ENCODE measurements around the gene MICU1.
"Not testable (repeated sequence)": the region's sequence is repeated elsewhere in the genome, so short reads cannot be mapped to it uniquely, and the experiment has no call there.

The MICU1 gene

DNA sequence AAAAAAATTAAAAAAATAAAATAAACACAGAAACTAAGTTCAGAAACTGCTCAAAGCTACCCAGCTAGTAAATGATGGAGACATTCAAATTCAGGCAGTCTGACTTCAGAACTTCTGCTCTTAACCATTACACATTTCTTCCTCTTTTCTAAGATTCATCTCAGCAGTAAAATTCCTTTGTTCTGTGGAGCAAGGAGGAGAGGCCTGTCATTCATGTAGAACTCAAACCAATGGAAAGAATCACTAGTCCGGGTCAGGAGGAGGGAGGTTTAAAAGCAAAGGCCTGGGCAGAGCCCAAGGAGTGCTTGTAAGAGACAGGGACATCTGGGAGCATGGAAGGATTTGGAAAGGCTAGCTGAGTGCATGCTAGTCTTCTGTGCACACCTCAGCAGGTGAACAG, 233.3 kb downstream of the MICU1 start:
- no peak for DNase-seq (ENCODE audit: low read depth in 1 of 2, low spot score in 1 of 2)

DNA sequence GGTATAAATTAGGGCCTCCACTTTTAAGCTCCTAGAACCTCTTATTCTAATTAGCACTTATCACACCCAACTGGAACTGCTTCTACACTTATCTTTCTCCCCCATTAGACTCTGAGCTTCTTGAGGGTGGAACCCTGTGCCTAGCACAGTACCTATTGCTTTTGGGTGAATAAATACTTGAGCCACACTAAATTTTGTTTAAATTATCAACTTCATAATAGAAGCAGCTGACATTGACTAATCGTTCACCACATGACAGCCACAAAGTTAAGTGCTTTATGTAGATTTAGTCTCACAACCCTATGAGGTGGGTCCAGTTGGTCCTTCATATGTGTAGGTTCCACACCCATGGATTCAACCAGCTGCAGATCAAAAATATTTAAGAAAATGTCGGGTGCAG, 235.1 kb downstream of the MICU1 start:
- DNase-seq (ENCODE audit: low read depth in 1 of 2, low spot score in 1 of 2), result no peak

DNA sequence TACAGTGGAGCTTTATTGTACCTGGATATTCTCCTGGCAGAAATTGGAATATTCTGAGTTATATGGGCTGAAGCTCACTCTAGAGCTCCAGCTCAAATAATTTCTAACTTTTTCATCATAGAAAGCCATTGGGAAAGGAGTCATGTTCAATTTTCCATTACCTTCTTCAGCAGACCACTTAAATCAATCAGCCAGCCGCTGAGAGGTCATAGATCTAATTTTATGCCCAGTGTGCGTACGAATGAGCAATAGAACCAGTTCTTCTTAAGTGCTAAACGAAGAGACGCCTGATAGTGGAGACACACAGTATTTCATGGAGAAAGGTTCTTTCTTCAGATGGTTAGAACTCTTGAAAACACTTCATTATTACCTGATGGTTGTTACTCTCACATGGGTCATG, 236.2 kb downstream of the MICU1 start:
- no peak for DNase-seq (ENCODE audit: low read depth in 1 of 2, low spot score in 1 of 2)

- no peak for DNase-seq (ENCODE audit: low read depth in 1 of 2, low spot score in 1 of 2)
These were observed 236.9 kb downstream of the MICU1 start for GRCh38 chr10:72389014-72389413.

GRCh38 chr10:72388062-72388461, 237.8 kb downstream of the MICU1 start:
- no peak for DNase-seq (ENCODE audit: low read depth in 1 of 2, low spot score in 1 of 2)

DNA sequence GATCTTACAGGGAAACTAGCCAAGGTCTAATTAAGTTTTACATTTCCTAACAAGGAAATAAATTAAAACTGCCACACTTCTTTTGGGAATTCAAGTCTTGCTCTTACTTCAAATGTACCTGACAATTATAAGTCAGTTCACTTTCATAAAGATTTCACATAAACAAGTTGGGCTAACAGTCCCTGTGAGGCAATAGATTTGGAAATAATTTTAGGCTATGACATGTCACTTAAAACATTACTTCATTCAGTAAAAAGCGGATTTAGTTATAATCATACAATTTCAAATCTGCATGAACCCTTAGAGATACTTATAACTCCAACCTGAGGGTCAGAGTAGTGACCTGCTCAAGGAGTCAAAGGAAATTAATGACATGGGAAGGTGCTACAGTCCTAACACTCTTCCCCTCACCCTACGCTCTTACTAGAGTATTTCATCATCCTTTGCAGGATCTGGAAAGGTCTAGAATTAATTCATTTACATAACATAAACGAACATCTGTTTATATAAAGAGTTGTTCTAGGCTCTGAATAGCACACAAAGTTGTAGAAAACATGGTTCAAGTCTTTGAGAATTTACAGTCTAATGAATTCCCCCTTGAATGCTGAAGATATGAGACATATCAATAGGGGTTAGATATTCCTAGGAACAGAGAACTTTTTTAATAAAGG, 238.8 kb downstream of the MICU1 start:
- no peak for DNase-seq (ENCODE audit: low read depth in 1 of 2, low spot score in 1 of 2)

- no peak for DNase-seq (ENCODE audit: low read depth in 1 of 2, low spot score in 1 of 2)
These were observed 240.2 kb downstream of the MICU1 start for GRCh38 chr10:72385724-72386123.

DNA sequence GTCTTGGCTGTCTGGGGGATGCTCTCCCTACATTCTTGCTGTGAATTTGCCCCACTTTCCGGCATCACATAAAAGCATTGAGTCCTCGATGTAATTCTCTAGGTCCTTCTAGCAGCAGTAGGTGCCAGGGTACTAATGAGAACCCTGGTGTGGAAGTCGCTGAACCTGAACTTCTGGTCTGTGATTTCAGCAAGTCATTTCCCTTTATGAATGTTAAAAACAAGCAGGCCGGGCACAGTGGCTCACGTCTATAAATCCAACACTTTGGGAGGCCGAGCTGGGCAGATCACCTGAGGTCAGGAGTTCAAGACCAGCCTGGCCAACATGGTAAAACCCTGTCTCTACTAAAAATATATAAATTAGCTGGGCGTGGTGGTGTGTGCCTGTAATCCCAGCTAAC, 240.9 kb downstream of the MICU1 start:
- not testable (repeated sequence) for DNase-seq (ENCODE audit: low read depth in 1 of 2, low spot score in 1 of 2)

GRCh38 chr10:72379776-72380175, 246.1 kb downstream of the MICU1 start:
- DNase-seq (ENCODE audit: low read depth in 1 of 2, low spot score in 1 of 2), result no peak

- no peak for DNase-seq (ENCODE audit: low read depth in 1 of 2, low spot score in 1 of 2)
These were observed 246.8 kb downstream of the MICU1 start for GRCh38 chr10:72379062-72379461.

DNA sequence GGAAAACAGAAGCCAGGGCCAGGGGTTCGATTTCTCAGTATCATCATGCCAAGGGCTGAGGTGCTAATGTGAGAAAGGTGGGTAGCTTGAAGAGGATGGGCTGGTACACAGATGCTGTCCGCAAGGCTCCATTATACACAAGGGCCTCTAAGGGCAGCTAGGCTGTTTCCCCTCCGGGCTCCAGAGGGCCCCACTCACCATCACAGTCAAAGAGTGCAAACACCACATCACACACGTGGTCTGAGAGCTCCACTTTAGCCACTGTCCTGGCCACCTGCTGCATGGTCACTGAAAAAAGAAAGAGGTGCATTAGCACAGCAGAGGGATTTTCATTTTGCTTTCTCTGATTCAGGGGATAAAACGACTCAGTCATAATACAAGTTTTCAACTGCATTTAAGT, 250.3 kb downstream of the MICU1 start:
- DNase-seq (ENCODE audit: low read depth in 1 of 2, low spot score in 1 of 2), result no peak

DNA sequence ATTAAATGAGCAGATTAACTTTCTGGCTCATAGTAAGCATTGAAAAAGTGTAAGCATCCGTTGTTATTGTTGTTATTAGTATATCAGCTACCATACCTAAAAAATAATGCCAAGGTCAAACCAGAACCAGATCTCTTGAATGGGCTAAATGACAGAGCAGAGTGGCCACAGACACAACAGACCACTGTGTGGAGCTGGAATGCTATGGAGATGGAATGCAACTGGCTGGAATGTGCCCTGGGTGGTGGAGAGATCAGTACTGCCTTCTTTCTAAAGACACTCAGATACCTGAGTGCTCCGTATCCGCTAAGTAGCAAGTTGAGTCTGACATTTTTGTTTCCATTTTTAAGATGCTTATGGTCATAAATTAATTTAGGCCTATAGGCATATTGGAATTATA, 250.7 kb downstream of the MICU1 start:
- no peak for DNase-seq (ENCODE audit: low read depth in 1 of 2, low spot score in 1 of 2)

GRCh38 chr10:72370201-72370722, 255.6 kb downstream of the MICU1 start:
- no peak for DNase-seq (ENCODE audit: low read depth in 1 of 2, low spot score in 1 of 2)

DNA sequence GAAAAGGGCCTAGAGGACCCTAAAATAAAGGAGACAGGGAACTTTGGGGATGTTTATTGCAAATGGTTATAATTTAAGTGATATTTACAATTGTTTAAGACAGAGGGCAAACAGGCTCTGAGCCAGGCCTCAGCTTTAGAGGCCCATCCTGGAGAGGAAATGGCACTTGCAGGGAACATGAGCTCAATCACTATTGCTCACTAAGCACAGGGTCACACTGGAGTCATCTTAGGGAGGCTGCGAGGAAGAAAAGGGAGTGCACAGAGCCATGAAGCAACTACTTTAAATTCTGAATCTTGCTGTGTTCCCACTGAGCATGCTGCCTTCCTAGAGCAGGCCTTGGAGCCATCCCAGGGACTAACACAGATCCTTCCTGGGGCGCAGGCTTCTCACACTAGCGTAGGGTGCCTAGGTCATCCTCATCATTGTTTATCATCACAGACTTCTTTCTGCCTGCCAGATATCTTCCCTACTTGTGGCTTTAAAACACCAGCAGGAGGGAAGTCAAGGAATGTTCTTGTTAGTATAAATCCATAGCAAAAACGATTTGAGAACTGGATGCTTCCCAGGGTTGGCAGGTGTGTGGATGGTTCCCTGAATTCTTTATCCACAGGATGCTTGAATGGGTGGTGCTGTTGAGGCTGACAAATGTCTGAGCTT, 258.4 kb downstream of the MICU1 start:
- no peak for DNase-seq (ENCODE audit: low read depth in 1 of 2, low spot score in 1 of 2)

GRCh38 chr10:72365106-72365895, 260.6 kb downstream of the MICU1 start:
- DNase-seq (ENCODE audit: low read depth in 1 of 2, low spot score in 1 of 2), result no peak

DNA sequence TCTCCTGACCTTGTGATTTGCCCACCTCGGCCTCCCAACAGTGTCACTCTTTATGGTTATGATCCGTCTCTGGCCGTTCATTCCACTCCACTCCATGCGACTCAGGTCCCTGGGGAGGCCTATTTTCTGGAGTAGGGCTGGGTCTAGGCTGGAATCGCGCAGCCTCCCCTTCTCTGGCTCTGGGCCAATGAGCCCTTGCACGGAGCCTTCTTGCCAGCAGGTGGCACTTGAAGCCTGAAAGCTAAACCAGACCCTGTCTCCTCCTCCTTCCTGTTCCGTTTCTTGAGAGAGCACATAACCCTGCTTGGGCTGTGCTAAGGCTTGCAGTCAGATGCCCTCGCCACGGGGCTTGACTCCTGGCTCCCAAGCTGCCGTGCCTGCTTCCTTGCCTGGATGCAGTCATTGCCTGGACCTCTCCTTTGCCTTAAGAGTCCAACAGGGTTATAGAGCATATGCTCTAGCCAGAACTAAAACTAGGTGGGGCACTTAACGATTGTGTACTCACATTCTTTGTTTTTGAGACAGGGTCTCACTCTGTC, 261.6 kb downstream of the MICU1 start:
- peak; percentile 68 to 82 for DNase-seq (ENCODE audit: low read depth in 1 of 2, low spot score in 1 of 2)

DNA sequence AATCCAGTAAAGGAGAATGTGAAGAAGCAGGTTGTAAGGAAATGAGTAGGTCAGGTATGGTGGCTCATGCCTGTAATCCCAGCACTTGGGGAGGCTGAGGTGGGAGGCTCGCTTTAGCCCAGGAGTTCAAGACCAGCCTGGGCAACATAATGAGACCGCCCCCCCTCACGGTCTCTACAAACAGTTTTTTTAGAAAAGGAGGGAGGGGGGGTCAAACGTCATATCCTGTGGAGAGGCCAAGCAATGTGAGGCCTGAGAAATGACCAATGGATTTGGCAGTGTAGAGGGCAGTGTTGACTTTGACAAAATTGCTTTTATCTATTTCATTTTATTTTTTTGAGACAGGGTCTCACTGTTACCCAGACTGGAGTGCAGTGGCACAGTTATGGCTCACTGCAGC, 268.9 kb downstream of the MICU1 start:
- DNase-seq (ENCODE audit: low read depth in 1 of 2, low spot score in 1 of 2), result no peak

- DNase-seq (ENCODE audit: low read depth in 1 of 2, low spot score in 1 of 2), result no peak
These were observed 269.8 kb downstream of the MICU1 start for GRCh38 chr10:72356115-72356514.

DNA sequence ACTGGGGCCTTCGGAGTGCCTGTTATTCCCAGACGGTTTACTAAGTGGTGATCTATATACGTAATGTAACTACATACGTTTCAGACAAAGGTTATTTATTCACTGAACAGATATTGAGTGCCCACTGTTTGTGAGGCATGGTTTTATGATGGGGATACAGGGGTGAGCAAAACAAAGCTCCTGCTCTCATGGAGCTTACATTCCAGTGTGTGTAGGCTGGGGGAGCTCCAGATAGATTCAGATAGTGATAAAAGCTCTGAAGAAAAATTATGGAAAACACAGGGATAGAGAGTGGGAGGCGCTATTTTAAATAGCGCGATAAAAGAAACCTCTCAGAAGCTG, 270.7 kb downstream of the MICU1 start:
- no peak for DNase-seq (ENCODE audit: low read depth in 1 of 2, low spot score in 1 of 2)

GRCh38 chr10:72354356-72355213, 271.3 kb downstream of the MICU1 start, which contains the start of gene DNAJB12:
TSS of gene DNAJB12 (minus strand) at chr10:72354919. CDS start at chr10:72354897, 22 bp downstream.
- DNase-seq (ENCODE audit: low read depth in 1 of 2, low spot score in 1 of 2), result peak; percentile 83 to 87

- DNase-seq (ENCODE audit: low read depth in 1 of 2, low spot score in 1 of 2), result no peak
These were observed 271.9 kb downstream of the MICU1 start for GRCh38 chr10:72353965-72354355.
